ENCODE data around the gene MB.

DNA sequence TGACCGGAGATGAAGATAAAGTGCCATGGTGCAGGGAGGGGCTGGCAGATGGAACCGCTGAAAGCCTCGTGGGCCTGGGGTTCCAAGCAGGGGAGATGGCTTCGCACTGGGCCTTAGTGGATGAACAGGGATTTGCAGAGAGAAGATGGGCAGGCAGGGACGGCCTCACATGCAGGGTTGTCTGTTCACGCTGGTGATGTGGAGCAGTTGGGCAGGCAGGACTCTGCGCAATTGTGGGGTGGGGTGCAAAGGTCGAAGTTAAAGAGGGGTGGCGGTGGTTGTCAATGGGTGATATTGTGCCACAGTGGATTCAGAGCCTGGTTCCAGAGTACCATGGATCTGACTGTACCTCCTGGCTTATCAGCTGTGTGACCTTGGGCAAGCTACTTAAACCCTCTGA is 7.9 kb downstream of the MB start:
- TF ChIP-seq, protein P1, sequence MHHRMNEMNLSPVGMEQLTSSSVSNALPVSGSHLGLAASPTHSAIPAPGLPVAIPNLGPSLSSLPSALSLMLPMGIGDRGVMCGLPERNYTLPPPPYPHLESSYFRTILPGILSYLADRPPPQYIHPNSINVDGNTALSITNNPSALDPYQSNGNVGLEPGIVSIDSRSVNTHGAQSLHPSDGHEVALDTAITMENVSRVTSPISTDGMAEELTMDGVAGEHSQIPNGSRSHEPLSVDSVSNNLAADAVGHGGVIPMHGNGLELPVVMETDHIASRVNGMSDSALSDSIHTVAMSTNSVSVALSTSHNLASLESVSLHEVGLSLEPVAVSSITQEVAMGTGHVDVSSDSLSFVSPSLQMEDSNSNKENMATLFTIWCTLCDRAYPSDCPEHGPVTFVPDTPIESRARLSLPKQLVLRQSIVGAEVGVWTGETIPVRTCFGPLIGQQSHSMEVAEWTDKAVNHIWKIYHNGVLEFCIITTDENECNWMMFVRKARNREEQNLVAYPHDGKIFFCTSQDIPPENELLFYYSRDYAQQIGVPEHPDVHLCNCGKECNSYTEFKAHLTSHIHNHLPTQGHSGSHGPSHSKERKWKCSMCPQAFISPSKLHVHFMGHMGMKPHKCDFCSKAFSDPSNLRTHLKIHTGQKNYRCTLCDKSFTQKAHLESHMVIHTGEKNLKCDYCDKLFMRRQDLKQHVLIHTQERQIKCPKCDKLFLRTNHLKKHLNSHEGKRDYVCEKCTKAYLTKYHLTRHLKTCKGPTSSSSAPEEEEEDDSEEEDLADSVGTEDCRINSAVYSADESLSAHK (tag by site-specific recombination; IDR thresholded peaks at IDR 0.05), result no peak
- TF ChIP-seq, protein P2, sequence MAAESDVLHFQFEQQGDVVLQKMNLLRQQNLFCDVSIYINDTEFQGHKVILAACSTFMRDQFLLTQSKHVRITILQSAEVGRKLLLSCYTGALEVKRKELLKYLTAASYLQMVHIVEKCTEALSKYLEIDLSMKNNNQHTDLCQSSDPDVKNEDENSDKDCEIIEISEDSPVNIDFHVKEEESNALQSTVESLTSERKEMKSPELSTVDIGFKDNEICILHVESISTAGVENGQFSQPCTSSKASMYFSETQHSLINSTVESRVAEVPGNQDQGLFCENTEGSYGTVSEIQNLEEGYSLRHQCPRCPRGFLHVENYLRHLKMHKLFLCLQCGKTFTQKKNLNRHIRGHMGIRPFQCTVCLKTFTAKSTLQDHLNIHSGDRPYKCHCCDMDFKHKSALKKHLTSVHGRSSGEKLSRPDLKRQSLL (tag by site-specific recombination; IDR thresholded peaks at IDR 0.05), result no peak

Measured in HEK293 (cell line).